ENCODE data around the gene STKLD1. TPM values are rescaled to one million over a fixed set of nuclear protein-coding genes. Genes with fewer than 3 reads are reported as not detected.

Gene STKLD1
- total RNA-seq, 4 donors from 2014 or later: 0.93 to 1.3 TPM; not detected in 2

DNA sequence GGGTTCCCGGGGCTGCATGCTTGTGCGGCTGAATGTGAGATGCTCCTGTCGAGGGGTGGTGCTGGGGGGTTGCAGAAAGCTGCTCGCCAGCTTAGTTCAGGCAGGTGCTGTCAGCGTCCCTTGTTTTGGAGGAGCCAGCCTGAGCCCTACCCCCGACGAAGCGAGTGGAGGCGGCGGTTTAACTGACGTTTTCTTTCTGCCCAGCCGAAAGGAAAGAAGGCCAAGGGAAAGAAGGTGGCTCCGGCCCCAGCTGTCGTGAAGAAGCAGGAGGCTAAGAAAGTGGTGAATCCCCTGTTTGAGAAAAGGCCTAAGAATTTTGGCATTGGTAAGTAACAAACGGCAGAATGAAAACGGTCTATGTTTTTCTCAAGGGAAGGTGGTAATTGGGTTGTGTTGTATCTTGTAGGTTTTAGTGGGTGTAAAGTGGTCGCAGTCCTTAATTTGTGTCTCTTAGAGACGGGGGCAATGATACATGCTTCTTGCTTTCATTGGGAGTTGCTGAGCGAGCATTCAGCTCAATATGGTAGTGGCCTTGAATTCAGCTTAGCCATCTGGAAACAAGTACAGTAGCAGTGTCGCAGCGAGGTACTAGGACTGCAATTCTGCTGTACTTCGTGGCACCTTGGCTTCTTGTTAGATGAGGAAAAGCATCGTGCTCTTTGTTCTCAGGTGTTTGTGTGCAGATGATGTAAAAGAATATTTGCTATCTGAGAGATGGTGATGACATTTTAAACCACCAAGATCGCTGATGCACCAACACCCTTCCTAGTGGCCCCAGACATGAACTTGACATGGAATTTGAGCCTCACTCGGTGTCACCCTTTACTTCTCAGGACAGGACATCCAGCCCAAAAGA lies 27.2 kb upstream of the STKLD1 start:
- WGBS, 2 donors (ENCODE audit: low coverage in 1 of 2): 21 to 23% methylated on average over 5 to 9 of the region's 25 CpGs
- Histone ChIP-seq H3K27me3 (no peaks in the 10 kb centered on the region), H3K4me3 (peak overlapping the region; percentile 80 to 91), H3K4me1 (peaks cover 0 to 42% (median 19%) of the 10 kb centered on the region in 3 donors), H3K27ac (peak overlapping the region; percentile 73 to 96 (median 92)), H3K36me3 (peaks cover 0 to 73% of the 10 kb centered on the region in 2 donors), H3K9me3 (no peaks in the 10 kb centered on the region)
- TF ChIP-seq, protein P1, sequence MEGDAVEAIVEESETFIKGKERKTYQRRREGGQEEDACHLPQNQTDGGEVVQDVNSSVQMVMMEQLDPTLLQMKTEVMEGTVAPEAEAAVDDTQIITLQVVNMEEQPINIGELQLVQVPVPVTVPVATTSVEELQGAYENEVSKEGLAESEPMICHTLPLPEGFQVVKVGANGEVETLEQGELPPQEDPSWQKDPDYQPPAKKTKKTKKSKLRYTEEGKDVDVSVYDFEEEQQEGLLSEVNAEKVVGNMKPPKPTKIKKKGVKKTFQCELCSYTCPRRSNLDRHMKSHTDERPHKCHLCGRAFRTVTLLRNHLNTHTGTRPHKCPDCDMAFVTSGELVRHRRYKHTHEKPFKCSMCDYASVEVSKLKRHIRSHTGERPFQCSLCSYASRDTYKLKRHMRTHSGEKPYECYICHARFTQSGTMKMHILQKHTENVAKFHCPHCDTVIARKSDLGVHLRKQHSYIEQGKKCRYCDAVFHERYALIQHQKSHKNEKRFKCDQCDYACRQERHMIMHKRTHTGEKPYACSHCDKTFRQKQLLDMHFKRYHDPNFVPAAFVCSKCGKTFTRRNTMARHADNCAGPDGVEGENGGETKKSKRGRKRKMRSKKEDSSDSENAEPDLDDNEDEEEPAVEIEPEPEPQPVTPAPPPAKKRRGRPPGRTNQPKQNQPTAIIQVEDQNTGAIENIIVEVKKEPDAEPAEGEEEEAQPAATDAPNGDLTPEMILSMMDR (IDR thresholded peaks at IDR 0.05): no peak
- TF ChIP-seq POLR2A (IDR thresholded peaks at IDR 0.05) (no peak), EP300 (IDR thresholded peaks at IDR 0.05) (no peak), POLR2AphosphoS5 (IDR thresholded peaks at IDR 0.05) (no peak)
- no peak for ATAC-seq

DNA sequence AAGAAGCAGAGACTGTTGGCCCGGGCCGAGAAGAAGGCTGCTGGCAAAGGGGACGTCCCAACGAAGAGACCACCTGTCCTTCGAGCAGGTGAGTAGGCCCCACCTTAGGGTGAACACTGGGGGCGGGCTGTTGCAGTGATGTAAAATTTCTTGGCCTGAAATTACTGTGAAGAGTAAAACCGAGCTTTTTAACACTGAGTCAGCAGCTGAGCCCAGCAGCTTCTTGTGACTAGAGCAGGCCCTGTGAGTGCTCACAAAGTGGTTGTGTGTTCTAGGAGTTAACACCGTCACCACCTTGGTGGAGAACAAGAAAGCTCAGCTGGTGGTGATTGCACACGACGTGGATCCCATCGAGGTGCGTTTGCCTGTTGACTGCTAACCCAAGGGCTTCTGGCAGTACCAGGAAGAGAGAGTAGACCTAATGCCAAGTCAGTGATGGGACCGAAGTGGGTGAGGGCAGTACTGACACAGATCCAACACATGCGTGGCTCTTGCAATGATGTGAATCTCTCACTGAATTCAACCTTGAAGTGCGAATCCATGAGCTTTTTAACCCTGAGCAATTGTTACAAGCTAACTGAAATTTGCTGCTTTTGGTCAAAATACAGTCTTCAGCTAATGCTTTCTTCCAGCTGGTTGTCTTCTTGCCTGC lies 26.1 kb upstream of the STKLD1 start:
- H3K4me1 ChIP-seq: peaks cover 0 to 51% (median 24%) of the 10 kb centered on the region in 3 donors
- no peak overlapping the region for H3K27ac ChIP-seq
- no peak overlapping the region for H3K4me3 ChIP-seq
- WGBS, 2 donors (ENCODE audit: low coverage in 1 of 2): 80% methylated on average over 8 of the region's 15 CpGs; no CpG with 5 or more reads in 1 of the 2 donors
- H3K36me3 ChIP-seq: peaks cover 0 to 69% of the 10 kb centered on the region in 2 donors
- no peaks in the 10 kb centered on the region for H3K27me3 ChIP-seq
- TF ChIP-seq POLR2A (IDR thresholded peaks at IDR 0.05) (no peak), EP300 (IDR thresholded peaks at IDR 0.05) (no peak)
- no peak for ATAC-seq
- H3K9me3 ChIP-seq: no peaks in the 10 kb centered on the region

DNA sequence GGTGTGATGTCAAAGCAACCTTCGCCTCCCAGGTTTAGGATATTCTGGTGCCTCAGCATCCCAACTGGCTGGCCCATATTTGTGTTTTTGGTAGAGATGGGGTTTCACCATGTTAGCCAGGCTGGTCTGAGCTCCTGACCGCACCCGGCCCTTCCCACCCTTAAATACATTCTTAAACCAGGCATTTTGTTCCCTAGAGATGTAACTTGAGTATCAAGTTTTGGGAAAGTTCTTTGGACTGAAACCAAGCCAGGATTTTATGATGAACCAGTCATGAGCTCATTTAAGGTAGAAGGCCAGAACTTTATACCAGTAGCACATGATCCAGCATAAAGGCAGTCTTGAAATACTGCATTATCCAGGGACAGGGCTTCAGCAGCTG lies 24.6 kb upstream of the STKLD1 start:
- WGBS, 2 donors (ENCODE audit: low coverage in 1 of 2): 74 to 86% methylated on average over 3 of the region's 3 CpGs
- Histone ChIP-seq H3K4me3 (no peak overlapping the region), H3K27me3 (no peaks in the 10 kb centered on the region), H3K9me3 (no peaks in the 10 kb centered on the region), H3K27ac (no peak overlapping the region), H3K36me3 (peaks cover 0 to 57% of the 10 kb centered on the region in 2 donors), H3K4me1 (peaks cover 0 to 50% (median 24%) of the 10 kb centered on the region in 3 donors)
- no peak for ATAC-seq
- TF ChIP-seq POLR2AphosphoS5 (IDR thresholded peaks at IDR 0.05) (no peak), EP300 (IDR thresholded peaks at IDR 0.05) (no peak), POLR2A (IDR thresholded peaks at IDR 0.05) (no peak)
- TF ChIP-seq, protein P1 (IDR thresholded peaks at IDR 0.05): no peak

DNA sequence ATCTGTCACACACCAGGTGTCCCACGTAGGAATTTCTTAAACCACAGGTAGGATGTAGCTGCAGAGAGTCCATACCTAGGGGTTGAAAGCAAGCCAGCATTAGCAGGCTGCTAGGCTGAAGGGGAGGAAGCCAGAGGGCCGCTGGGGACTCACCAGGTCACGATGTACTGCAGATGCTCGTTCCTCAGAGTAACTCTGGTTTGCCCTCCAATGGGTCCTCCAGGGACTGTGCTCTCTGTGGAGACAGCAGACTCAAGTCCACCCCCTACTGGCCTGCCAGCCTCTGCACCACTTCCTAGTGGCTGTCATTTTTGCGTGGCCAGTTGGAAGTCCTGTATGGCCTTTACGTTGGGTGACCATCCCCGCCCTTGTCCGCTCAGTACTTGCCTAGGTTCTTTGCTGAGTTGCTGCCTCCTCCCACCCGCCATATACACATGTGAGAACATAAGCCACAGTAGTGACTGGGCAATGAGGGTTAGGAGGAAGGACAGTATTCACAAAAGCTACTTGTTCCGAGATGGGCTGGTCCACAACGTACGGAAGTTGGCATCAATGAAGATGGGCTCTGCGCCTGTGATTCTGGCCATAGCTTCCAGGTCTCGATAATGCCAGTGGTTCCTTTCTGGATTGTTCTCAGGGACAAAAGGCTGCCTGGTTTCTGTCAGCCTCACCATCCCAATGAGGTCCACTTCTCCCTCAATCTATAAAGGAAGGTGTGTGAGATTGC lies 24.1 kb upstream of the STKLD1 start:
- Histone ChIP-seq H3K9me3 (no peaks in the 10 kb centered on the region), H3K4me3 (no peak overlapping the region), H3K27ac (no peak overlapping the region), H3K27me3 (no peaks in the 10 kb centered on the region), H3K36me3 (peaks cover 0 to 57% of the 10 kb centered on the region in 2 donors), H3K4me1 (peaks cover 0 to 49% (median 24%) of the 10 kb centered on the region in 3 donors)
- no peak for ATAC-seq
- TF ChIP-seq, protein P1 (IDR thresholded peaks at IDR 0.05): peak in 2 of 4 experiments; percentile 28 to 37
- TF ChIP-seq POLR2A (IDR thresholded peaks at IDR 0.05) (no peak), EP300 (IDR thresholded peaks at IDR 0.05) (no peak), POLR2AphosphoS5 (IDR thresholded peaks at IDR 0.05) (no peak)
- 49 to 77% methylated on average over 5 to 7 of the region's 14 CpGs for WGBS, 2 donors (ENCODE audit: low coverage in 1 of 2)

All from gastroesophageal sphincter (tissue), 4 donors.